Measurements from ENCODE around the gene BPI. TPM values are rescaled to one million over a fixed set of nuclear protein-coding genes. Genes with fewer than 3 reads are reported as not detected.

BPI gene
- total and polyA plus RNA-seq, 9 donors, result 0.40 to 2.7 (median 0.86) TPM

- H3K27ac ChIP-seq (ENCODE audit: low read length), result no peak overlapping the region
- 45% methylated on average over 14 of the region's 21 CpGs for WGBS (ENCODE audit: insufficient coverage)
These were observed 12.8 kb upstream of the BPI start for GRCh38 chr20:38290829-38291814.

DNA sequence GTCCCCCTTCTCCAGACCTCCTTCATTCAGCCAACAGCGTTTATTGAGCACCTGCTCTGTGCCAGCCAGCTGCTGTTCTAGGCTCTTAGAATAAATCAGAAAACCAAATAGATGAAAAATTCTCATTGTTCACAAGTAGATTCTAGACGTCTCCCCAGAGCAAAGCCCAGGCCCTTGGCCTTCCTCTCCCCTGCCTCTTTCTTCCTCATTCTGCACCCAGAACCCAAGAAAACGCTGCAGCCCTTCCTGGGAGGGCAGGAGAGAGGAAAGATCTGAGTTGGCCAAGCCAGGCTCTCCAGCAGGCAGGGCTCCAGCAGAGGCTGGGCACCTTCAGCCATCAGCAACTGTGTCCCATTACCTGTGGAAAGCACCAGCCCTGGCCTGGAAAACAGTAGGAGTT is 12.0 kb upstream of the BPI start:
- Histone ChIP-seq H3K4me1 (ENCODE audit: control insufficient read depth, insufficient read depth, low read length) (peaks cover 12% of the 10 kb centered on the region), H3K4me3 (ENCODE audit: low read length) (no peak overlapping the region), H3K36me3 (ENCODE audit: control insufficient read depth, insufficient read depth, low read length) (no peaks in the 10 kb centered on the region), H3K27me3 (ENCODE audit: control insufficient read depth, insufficient read depth, low read length) (peaks cover 5% of the 10 kb centered on the region), H3K9me3 (replicated peaks; ENCODE audit: control insufficient read depth, low read depth, low read length) (no peaks in the 10 kb centered on the region), H3K27ac (ENCODE audit: low read length) (no peak overlapping the region)
- no peak for DNase-seq
- 63% methylated on average over 1 of the region's 3 CpGs for WGBS (ENCODE audit: insufficient coverage)

More at GRCh38 chr20:38290829-38291814, 12.8 kb upstream of the BPI start:
- no peaks in the 10 kb centered on the region for H3K9me3 ChIP-seq (replicated peaks; ENCODE audit: control insufficient read depth, low read depth, low read length)
- peaks cover 5% of the 10 kb centered on the region for H3K27me3 ChIP-seq (ENCODE audit: control insufficient read depth, insufficient read depth, low read length)
- H3K36me3 ChIP-seq (ENCODE audit: control insufficient read depth, insufficient read depth, low read length), result no peaks in the 10 kb centered on the region
- peak; percentile 44 for DNase-seq
- H3K4me1 ChIP-seq (ENCODE audit: control insufficient read depth, insufficient read depth, low read length), result peaks cover 19% of the 10 kb centered on the region
- H3K4me3 ChIP-seq (ENCODE audit: low read length), result no peak overlapping the region

DNA sequence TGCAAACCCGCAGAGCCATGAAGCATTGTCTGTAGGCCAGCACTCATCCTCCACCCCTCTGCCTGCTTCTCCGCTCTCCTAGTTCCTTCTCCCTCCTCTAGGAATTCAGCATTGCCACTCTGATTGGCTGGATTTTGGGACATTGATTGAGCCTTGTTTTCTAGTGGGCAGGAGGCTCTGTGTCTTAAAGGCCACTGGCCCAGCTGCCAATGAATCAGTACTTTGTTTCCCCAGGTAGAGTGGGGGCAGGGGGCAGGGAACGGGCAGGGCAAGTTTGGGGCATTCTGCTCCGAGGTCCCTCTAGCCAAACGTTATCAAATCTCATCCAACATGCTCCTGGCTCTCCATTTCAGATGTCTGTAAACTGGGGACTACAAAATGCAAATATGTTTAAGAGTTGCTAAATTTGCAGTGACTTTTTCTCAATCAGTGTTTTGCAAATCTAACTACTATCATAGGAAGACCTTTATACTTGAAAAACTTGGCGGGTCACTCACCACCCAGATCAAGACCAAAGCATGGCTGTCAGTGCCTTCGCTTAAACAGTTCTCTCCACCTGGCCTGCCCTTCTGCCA is 10.4 kb upstream of the BPI start:
- Histone ChIP-seq H3K27me3 (ENCODE audit: control insufficient read depth, insufficient read depth, low read length) (peaks cover 5% of the 10 kb centered on the region), H3K4me3 (ENCODE audit: low read length) (no peak overlapping the region), H3K36me3 (ENCODE audit: control insufficient read depth, insufficient read depth, low read length) (no peaks in the 10 kb centered on the region), H3K4me1 (ENCODE audit: control insufficient read depth, insufficient read depth, low read length) (peaks cover 5% of the 10 kb centered on the region), H3K27ac (ENCODE audit: low read length) (no peak overlapping the region), H3K9me3 (replicated peaks; ENCODE audit: control insufficient read depth, low read depth, low read length) (no peaks in the 10 kb centered on the region)
- 85% methylated on average over 2 of the region's 7 CpGs for WGBS (ENCODE audit: insufficient coverage)
- DNase-seq, result peak; percentile 25

- H3K4me1 ChIP-seq (ENCODE audit: control insufficient read depth, insufficient read depth, low read length), result peaks cover 11% of the 10 kb centered on the region
- WGBS (ENCODE audit: insufficient coverage), result 82% methylated on average over 9 of the region's 11 CpGs
- H3K4me3 ChIP-seq (ENCODE audit: low read length), result no peak overlapping the region
- H3K9me3 ChIP-seq (replicated peaks; ENCODE audit: control insufficient read depth, low read depth, low read length), result no peaks in the 10 kb centered on the region
- no peak for DNase-seq
- H3K27ac ChIP-seq (ENCODE audit: low read length), result no peak overlapping the region
- H3K27me3 ChIP-seq (ENCODE audit: control insufficient read depth, insufficient read depth, low read length), result peaks cover 5% of the 10 kb centered on the region
- no peaks in the 10 kb centered on the region for H3K36me3 ChIP-seq (ENCODE audit: control insufficient read depth, insufficient read depth, low read length)
These were observed 9.8 kb upstream of the BPI start for GRCh38 chr20:38294076-38294591.

DNA sequence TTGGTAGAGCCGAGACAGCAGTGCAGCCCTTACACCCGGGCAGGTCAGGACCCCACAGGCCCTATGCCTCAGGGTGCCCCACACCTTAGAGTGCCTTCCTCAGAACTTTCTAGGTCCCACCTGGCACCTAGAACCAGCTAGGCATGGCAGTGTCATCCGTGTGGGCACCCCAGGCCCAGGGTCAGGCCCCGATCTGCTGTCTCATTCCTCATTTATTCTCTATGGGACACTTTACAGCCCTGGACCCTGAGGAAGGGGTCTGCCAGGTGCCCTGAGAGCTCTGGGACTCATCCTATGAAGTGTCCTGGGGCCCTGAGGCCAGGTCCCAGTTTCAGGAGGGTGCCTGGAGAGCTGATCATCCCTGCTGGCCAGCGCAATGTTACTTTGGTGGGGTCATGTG is 8.1 kb upstream of the BPI start:
- WGBS (ENCODE audit: insufficient coverage), result 77% methylated on average over 2 of the region's 5 CpGs
- Histone ChIP-seq H3K27ac (ENCODE audit: low read length) (no peak overlapping the region), H3K27me3 (ENCODE audit: control insufficient read depth, insufficient read depth, low read length) (peaks cover 5% of the 10 kb centered on the region), H3K36me3 (ENCODE audit: control insufficient read depth, insufficient read depth, low read length) (no peaks in the 10 kb centered on the region), H3K4me1 (ENCODE audit: control insufficient read depth, insufficient read depth, low read length) (peaks cover 14% of the 10 kb centered on the region), H3K4me3 (ENCODE audit: low read length) (no peak overlapping the region), H3K9me3 (replicated peaks; ENCODE audit: control insufficient read depth, low read depth, low read length) (no peaks in the 10 kb centered on the region)
- DNase-seq, result no peak

GRCh38 chr20:38296433-38296832 is 7.5 kb upstream of the BPI start:
- H3K27ac ChIP-seq (ENCODE audit: low read length), result no peak overlapping the region
- peaks cover 10% of the 10 kb centered on the region for H3K4me1 ChIP-seq (ENCODE audit: control insufficient read depth, insufficient read depth, low read length)
- no peak overlapping the region for H3K4me3 ChIP-seq (ENCODE audit: low read length)
- DNase-seq, result no peak
- no peaks in the 10 kb centered on the region for H3K9me3 ChIP-seq (replicated peaks; ENCODE audit: control insufficient read depth, low read depth, low read length)
- WGBS (ENCODE audit: insufficient coverage), result 79% methylated on average over 8 of the region's 11 CpGs
- H3K36me3 ChIP-seq (ENCODE audit: control insufficient read depth, insufficient read depth, low read length), result no peaks in the 10 kb centered on the region
- H3K27me3 ChIP-seq (ENCODE audit: control insufficient read depth, insufficient read depth, low read length), result peaks cover 7% of the 10 kb centered on the region

DNA sequence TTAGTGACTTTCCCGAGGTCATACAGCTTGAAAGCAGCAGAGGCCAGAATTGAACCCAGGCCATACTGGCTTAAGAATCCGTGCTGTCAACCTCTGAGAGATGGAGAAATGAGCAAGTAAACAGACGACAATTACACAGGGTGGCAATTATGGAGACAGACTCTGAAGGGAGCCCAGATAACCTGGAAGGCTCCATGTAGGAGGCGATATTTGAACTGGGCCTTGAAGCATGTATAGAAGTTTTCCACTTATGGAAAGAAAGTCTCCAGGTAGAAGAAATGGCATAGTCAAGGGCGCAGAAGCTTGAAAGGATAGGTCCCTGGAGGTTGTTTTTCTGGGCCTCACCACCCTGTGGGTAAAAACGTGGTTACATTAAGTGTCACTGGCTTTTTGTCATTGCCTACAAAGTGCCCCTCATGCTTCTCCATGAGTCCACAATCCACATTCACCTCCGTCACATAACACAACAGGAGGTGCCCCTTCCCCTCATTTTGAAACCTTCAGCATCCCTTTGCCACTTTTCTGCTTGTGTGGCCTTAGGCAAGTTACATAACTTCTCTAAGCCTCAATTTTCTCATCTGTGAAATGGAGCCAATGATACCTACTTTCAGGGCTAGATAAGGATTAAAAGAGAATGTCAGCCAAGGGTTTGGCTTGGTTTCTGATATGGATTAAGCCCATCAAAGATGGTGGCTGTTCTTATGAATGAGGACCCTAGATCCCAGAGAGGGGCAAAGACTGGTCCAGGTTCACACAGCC is 5.9 kb upstream of the BPI start:
- H3K27ac ChIP-seq (ENCODE audit: low read length), result peak overlapping the region; percentile 64
- peaks cover 10% of the 10 kb centered on the region for H3K4me1 ChIP-seq (ENCODE audit: control insufficient read depth, insufficient read depth, low read length)

DNA sequence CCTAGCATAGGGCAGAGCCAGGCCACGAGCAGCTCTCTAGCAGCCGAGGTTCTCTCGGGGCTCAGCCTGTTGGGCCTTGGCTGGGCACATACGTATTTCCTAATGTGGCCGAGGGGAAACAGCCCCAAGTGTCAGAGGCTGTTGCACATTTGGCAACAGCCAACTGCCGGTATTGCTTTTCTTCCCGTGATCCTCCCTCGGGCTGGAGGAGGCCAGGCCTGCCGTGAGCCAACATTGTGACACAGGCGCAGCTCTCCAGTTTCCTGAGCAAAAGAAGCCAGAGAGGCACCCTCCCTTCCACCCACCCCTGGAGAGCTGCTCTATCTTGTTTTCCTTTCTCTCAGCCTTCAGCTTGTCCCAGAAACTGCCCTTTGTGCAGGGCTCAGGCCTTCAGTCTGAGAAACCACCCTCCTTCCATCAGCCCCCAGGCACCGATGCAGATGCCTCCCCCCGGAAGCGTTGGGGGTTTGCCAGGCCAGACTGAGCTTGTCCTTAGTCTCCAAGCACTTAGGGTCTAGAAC is 5.1 kb upstream of the BPI start:
- no peaks in the 10 kb centered on the region for H3K36me3 ChIP-seq (ENCODE audit: control insufficient read depth, insufficient read depth, low read length)
- DNase-seq, result peak; percentile 89
- no peaks in the 10 kb centered on the region for H3K9me3 ChIP-seq (replicated peaks; ENCODE audit: control insufficient read depth, low read depth, low read length)
- H3K4me1 ChIP-seq (ENCODE audit: control insufficient read depth, insufficient read depth, low read length), result peaks cover 12% of the 10 kb centered on the region
- 13% methylated on average over 12 of the region's 13 CpGs for WGBS (ENCODE audit: insufficient coverage)
- peak overlapping the region; percentile 64 for H3K27ac ChIP-seq (ENCODE audit: low read length)
- peaks cover 11% of the 10 kb centered on the region for H3K27me3 ChIP-seq (ENCODE audit: control insufficient read depth, insufficient read depth, low read length)
- H3K4me3 ChIP-seq (ENCODE audit: low read length), result no peak overlapping the region

More for the DNA sequence above, 5.9 kb upstream of the BPI start:
- Histone ChIP-seq H3K27me3 (ENCODE audit: control insufficient read depth, insufficient read depth, low read length) (peaks cover 11% of the 10 kb centered on the region), H3K4me3 (ENCODE audit: low read length) (no peak overlapping the region), H3K9me3 (replicated peaks; ENCODE audit: control insufficient read depth, low read depth, low read length) (no peaks in the 10 kb centered on the region), H3K36me3 (ENCODE audit: control insufficient read depth, insufficient read depth, low read length) (no peaks in the 10 kb centered on the region)
- DNase-seq, result no peak
- WGBS (ENCODE audit: insufficient coverage), result 93% methylated on average over 5 of the region's 7 CpGs

- Histone ChIP-seq H3K9me3 (replicated peaks; ENCODE audit: control insufficient read depth, low read depth, low read length) (no peaks in the 10 kb centered on the region), H3K27ac (ENCODE audit: low read length) (no peak overlapping the region), H3K27me3 (ENCODE audit: control insufficient read depth, insufficient read depth, low read length) (peaks cover 10% of the 10 kb centered on the region), H3K4me3 (ENCODE audit: low read length) (no peak overlapping the region), H3K4me1 (ENCODE audit: control insufficient read depth, insufficient read depth, low read length) (peaks cover 18% of the 10 kb centered on the region), H3K36me3 (ENCODE audit: control insufficient read depth, insufficient read depth, low read length) (no peaks in the 10 kb centered on the region)
- no peak for DNase-seq
- WGBS (ENCODE audit: insufficient coverage), result 87% methylated on average over 6 of the region's 6 CpGs
These were observed 4.0 kb upstream of the BPI start for GRCh38 chr20:38299963-38300362.

Data from muscle of leg (tissue), 11 donors.